ENCODE measurements around the gene EXOC6. TPM values are rescaled to one million over a fixed set of nuclear protein-coding genes. Genes with fewer than 3 reads are reported as not detected.

The EXOC6 gene
- polyA plus RNA-seq, 1 donor (not counting 4 experiments of a cell fraction or from before 2014, with no cell fraction given), result 1.2 TPM

DNA sequence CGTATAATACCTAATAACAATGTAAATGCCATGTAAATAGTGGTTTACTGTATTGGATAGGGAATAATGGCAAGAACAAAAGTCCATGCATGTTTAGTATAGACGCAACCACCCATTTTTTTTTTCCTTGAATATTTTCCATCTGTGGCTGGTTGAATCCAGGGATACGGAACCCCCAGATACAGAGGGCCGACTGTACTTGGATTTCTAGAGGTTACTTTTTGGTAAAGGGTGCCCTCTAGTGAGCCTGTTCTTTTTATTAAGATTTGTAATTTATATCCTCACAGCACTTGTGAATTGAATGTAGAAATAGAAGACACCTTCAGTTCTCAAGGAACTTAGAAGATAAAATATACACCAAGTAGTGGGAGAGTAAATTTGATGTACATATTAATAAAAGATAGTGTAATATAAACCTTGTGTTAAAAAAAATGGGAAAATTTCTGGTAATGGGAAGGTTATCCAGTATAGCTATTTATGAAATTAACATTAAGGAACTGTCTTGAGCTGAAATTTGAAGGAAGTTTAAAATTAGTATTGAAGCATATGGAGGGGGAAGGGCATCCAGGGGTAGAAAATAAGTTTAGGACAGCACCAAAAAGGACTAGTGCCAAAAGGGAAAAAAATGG lies 32.0 kb downstream of the EXOC6 start:
- DNase-seq (ENCODE audit: low read depth, low spot score) (no peak), FAIRE-seq (no peak)
- Histone ChIP-seq H2AFZ (ENCODE audit: control insufficient read depth, low read length) (no peak overlapping the region), H3K9me3 (ENCODE audit: control insufficient read depth, low read depth, low read length) (no peaks in the 10 kb centered on the region), H4K20me1 (ENCODE audit: control insufficient read depth, extremely low read depth, insufficient read depth, low read length) (no peaks in the 10 kb centered on the region), H3K4me2 (ENCODE audit: control insufficient read depth, extremely low read depth, insufficient read depth, low read depth, low read length) (no peak overlapping the region), H3K4me1 (ENCODE audit: control insufficient read depth, extremely low read depth, insufficient read depth, low read length) (no peaks in the 10 kb centered on the region), H3K9ac (ENCODE audit: control insufficient read depth, extremely low read depth, insufficient read depth, low read length) (no peak overlapping the region), H3K27me3 (ENCODE audit: control insufficient read depth, extremely low read depth, insufficient read depth, low read length) (no peaks in the 10 kb centered on the region), H3K36me3 (ENCODE audit: control insufficient read depth in 2 of 2, extremely low read depth in 1 of 2, insufficient read depth in 2 of 2, low read length in 2 of 2) (no peaks in the 10 kb centered on the region), H3K79me2 (ENCODE audit: control insufficient read depth, insufficient read depth, low read length) (no peaks in the 10 kb centered on the region), H3K27ac (ENCODE audit: control insufficient read depth, insufficient read depth, low read length) (no peak overlapping the region), H3K9me1 (ENCODE audit: control insufficient read depth, extremely low read depth, insufficient read depth, low read length) (no peaks in the 10 kb centered on the region), H3K4me3 (ENCODE audit: control insufficient read depth in 2 of 3, extremely low read depth in 1 of 3, insufficient read depth in 2 of 3, low read depth in 1 of 3, low read length in 3 of 3) (no peak overlapping the region)
- no peak for TF ChIP-seq EZH2 (IDR thresholded peaks at IDR 0.05; ENCODE audit: low read length)
- TF ChIP-seq, protein P1, sequence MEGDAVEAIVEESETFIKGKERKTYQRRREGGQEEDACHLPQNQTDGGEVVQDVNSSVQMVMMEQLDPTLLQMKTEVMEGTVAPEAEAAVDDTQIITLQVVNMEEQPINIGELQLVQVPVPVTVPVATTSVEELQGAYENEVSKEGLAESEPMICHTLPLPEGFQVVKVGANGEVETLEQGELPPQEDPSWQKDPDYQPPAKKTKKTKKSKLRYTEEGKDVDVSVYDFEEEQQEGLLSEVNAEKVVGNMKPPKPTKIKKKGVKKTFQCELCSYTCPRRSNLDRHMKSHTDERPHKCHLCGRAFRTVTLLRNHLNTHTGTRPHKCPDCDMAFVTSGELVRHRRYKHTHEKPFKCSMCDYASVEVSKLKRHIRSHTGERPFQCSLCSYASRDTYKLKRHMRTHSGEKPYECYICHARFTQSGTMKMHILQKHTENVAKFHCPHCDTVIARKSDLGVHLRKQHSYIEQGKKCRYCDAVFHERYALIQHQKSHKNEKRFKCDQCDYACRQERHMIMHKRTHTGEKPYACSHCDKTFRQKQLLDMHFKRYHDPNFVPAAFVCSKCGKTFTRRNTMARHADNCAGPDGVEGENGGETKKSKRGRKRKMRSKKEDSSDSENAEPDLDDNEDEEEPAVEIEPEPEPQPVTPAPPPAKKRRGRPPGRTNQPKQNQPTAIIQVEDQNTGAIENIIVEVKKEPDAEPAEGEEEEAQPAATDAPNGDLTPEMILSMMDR (optimal IDR thresholded peaks at IDR 0.05 in 1 of 3, IDR thresholded peaks at IDR 0.05 in 1 of 3, conservative IDR thresholded peaks at IDR 0.05 in 1 of 3; ENCODE audit: extremely low read depth in 1 of 3, insufficient read depth in 2 of 3, low read length in 3 of 3), result peak; percentile 18 to 31 (median 24)
- dilution Hi-C loops (cut with MboI; ENCODE audit: extremely low pct_ligation_motif_present, low sequenced_read_pairs), result no loop called here

DNA sequence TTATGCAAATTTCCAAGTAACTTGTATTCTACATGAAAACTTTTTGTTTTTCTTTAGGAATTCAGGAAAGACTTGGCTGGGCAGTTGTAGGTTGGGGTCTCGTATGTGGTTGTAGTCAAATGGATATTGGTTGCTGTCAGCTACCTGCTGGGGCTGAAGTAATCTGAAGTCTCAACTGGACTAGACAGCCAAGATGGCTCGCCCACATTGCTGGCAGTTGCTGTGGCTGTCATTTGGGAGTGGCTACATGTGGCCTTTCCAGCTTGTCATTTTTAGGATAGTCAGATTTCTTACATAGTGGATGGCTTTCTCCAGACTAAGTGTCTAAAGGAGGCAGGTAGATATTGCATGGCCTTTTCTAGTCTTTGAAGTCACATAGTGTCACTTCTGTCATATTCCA lies 32.6 kb downstream of the EXOC6 start:
- no peaks in the 10 kb centered on the region for H3K36me3 ChIP-seq (ENCODE audit: control insufficient read depth in 2 of 2, extremely low read depth in 1 of 2, insufficient read depth in 2 of 2, low read length in 2 of 2)
- no peak overlapping the region for H3K4me3 ChIP-seq (ENCODE audit: control insufficient read depth in 2 of 3, extremely low read depth in 1 of 3, insufficient read depth in 2 of 3, low read depth in 1 of 3, low read length in 3 of 3)
- no peak overlapping the region for H3K4me2 ChIP-seq (ENCODE audit: control insufficient read depth, extremely low read depth, insufficient read depth, low read depth, low read length)
- no peak overlapping the region for H2AFZ ChIP-seq (ENCODE audit: control insufficient read depth, low read length)
- TF ChIP-seq, protein P1 (optimal IDR thresholded peaks at IDR 0.05 in 1 of 3, IDR thresholded peaks at IDR 0.05 in 1 of 3, conservative IDR thresholded peaks at IDR 0.05 in 1 of 3; ENCODE audit: extremely low read depth in 1 of 3, insufficient read depth in 2 of 3, low read length in 3 of 3), result no peak
- TF ChIP-seq EZH2 (IDR thresholded peaks at IDR 0.05; ENCODE audit: low read length), result no peak
- no peaks in the 10 kb centered on the region for H3K79me2 ChIP-seq (ENCODE audit: control insufficient read depth, insufficient read depth, low read length)
- no peaks in the 10 kb centered on the region for H3K9me3 ChIP-seq (ENCODE audit: control insufficient read depth, low read depth, low read length)
- H3K27ac ChIP-seq (ENCODE audit: control insufficient read depth, insufficient read depth, low read length), result no peak overlapping the region
- no peaks in the 10 kb centered on the region for H4K20me1 ChIP-seq (ENCODE audit: control insufficient read depth, extremely low read depth, insufficient read depth, low read length)
- H3K9me1 ChIP-seq (ENCODE audit: control insufficient read depth, extremely low read depth, insufficient read depth, low read length), result no peaks in the 10 kb centered on the region
- no peak for DNase-seq (ENCODE audit: low read depth, low spot score)
- dilution Hi-C loops (cut with MboI; ENCODE audit: extremely low pct_ligation_motif_present, low sequenced_read_pairs), result no loop called here
- H3K4me1 ChIP-seq (ENCODE audit: control insufficient read depth, extremely low read depth, insufficient read depth, low read length), result no peaks in the 10 kb centered on the region
- FAIRE-seq, result no peak
- H3K27me3 ChIP-seq (ENCODE audit: control insufficient read depth, extremely low read depth, insufficient read depth, low read length), result no peaks in the 10 kb centered on the region
- no peak overlapping the region for H3K9ac ChIP-seq (ENCODE audit: control insufficient read depth, extremely low read depth, insufficient read depth, low read length)
